Activated T-helper 2 cell treated with anti-CD3 and anti-CD28 coated beads, Interferon-gamma antibody, Interleukin-2, Interleukin-4, amounts not matched to agents 10 μg/mL and 5 μg/mL and 100 μg/mL, durations not matched to agents 14 hours and 24 hours and 36 hours (primary cell): ENCODE measurements around the gene FOXP2. TPM values are rescaled to one million over a fixed set of nuclear protein-coding genes. Genes with fewer than 3 reads are reported as not detected.

Experiments
- DNase-seq: peaks from one replicate; pipeline ENCODE4 v3.0.0; 2021; ENCODE audit warnings: low spot score
- H3K27ac Mint-ChIP-seq: one replicate; pipeline ENCODE4 v1.8.0; 2021; ENCODE audit warnings: mixed read lengths
- H3K27me3 Mint-ChIP-seq: one replicate; pipeline ENCODE4 v1.8.0; 2021; ENCODE audit warnings: low read depth, mixed read lengths
- H3K36me3 Mint-ChIP-seq: one replicate; pipeline ENCODE4 v1.8.0; 2021; ENCODE audit warnings: low read depth, mixed read lengths
- H3K4me1 Mint-ChIP-seq: one replicate; pipeline ENCODE4 v1.8.0; 2021; ENCODE audit warnings: low read depth, mixed read lengths
- H3K4me3 Mint-ChIP-seq: one replicate; pipeline ENCODE4 v1.8.0; 2021; ENCODE audit warnings: low read depth, mild to moderate bottlenecking, moderate library complexity, mixed read lengths
- H3K9me3 Mint-ChIP-seq: one replicate; pipeline ENCODE4 v1.8.0; 2021; ENCODE audit warnings: mixed read lengths
- intact Hi-C: fragments of 100-400 bp; cut with micrococcal nuclease; formaldehyde crosslinking; loops from one replicate; pipeline ENCODE4 v1.15.1; 2023
- total RNA-seq: library from RNA; stranded (reverse); gene quantifications from 2 replicates; pipeline ENCODE4 v1.2.3, GENCODE V29; 2022

Gene FOXP2
- total RNA-seq, 1 donor from 2014 or later: 0.05 TPM

- Mint-ChIP-seq H3K27ac (no peak overlapping the region), H3K27me3 (peaks cover 1% of the 10 kb centered on the region), H3K4me1 (peaks cover 2% of the 10 kb centered on the region), H3K9me3 (no peaks in the 10 kb centered on the region), H3K36me3 (no peaks in the 10 kb centered on the region), H3K4me3 (no peak overlapping the region)
- DNase-seq: no peak
- intact Hi-C loops: no loop called here
Measured at GRCh38 chr7:114700247-114700928, 285.8 kb downstream of the FOXP2 start.

GRCh38 chr7:114703677-114704076 lies 289.1 kb downstream of the FOXP2 start:
- Mint-ChIP-seq H3K27ac (no peak overlapping the region), H3K36me3 (no peaks in the 10 kb centered on the region), H3K4me1 (peaks cover 2% of the 10 kb centered on the region), H3K9me3 (no peaks in the 10 kb centered on the region), H3K27me3 (no peaks in the 10 kb centered on the region), H3K4me3 (no peak overlapping the region)
- intact Hi-C loops: no loop called here
- DNase-seq: no peak

- Mint-ChIP-seq H3K4me1 (no peaks in the 10 kb centered on the region), H3K4me3 (no peak overlapping the region)
Measured at GRCh38 chr7:114708646-114709045, 294.0 kb downstream of the FOXP2 start.

GRCh38 chr7:114710499-114710898 lies 295.9 kb downstream of the FOXP2 start:
- H3K27ac Mint-ChIP-seq: no peak overlapping the region
- H3K27me3 Mint-ChIP-seq: peaks cover 8% of the 10 kb centered on the region
- DNase-seq: no peak
- H3K9me3 Mint-ChIP-seq: no peaks in the 10 kb centered on the region
- H3K36me3 Mint-ChIP-seq: no peaks in the 10 kb centered on the region
- intact Hi-C loops: no loop called here
- H3K4me1 Mint-ChIP-seq: no peaks in the 10 kb centered on the region
- H3K4me3 Mint-ChIP-seq: no peak overlapping the region

More at GRCh38 chr7:114708646-114709045, 294.0 kb downstream of the FOXP2 start:
- Mint-ChIP-seq H3K27ac (no peak overlapping the region), H3K9me3 (no peaks in the 10 kb centered on the region), H3K27me3 (peaks cover 8% of the 10 kb centered on the region), H3K36me3 (no peaks in the 10 kb centered on the region)
- intact Hi-C loops: no loop called here
- DNase-seq: no peak

- Mint-ChIP-seq H3K9me3 (no peaks in the 10 kb centered on the region), H3K27ac (no peak overlapping the region), H3K27me3 (peaks cover 8% of the 10 kb centered on the region), H3K4me1 (peaks cover 5% of the 10 kb centered on the region), H3K4me3 (no peak overlapping the region), H3K36me3 (no peaks in the 10 kb centered on the region)
- DNase-seq: no peak
- intact Hi-C loops: no loop called here
Measured at GRCh38 chr7:114711241-114711640, 296.6 kb downstream of the FOXP2 start.

GRCh38 chr7:114715907-114716306 lies 301.3 kb downstream of the FOXP2 start:
- H3K9me3 Mint-ChIP-seq: no peaks in the 10 kb centered on the region
- H3K36me3 Mint-ChIP-seq: no peaks in the 10 kb centered on the region
- H3K27me3 Mint-ChIP-seq: no peaks in the 10 kb centered on the region
- H3K4me1 Mint-ChIP-seq: peaks cover 16% of the 10 kb centered on the region
- H3K4me3 Mint-ChIP-seq: no peak overlapping the region
- no peak for DNase-seq
- peak overlapping the region; percentile 0 for H3K27ac Mint-ChIP-seq
- intact Hi-C loops: loop anchor here (5.0 kb wide), 2 partner anchors 201 to 291 kb away; no protein-coding TSS in a partner anchor

GRCh38 chr7:114718861-114719260 lies 304.2 kb downstream of the FOXP2 start:
- intact Hi-C loops: loop anchor here (1.0 to 5.0 kb wide), 5 partner anchors 72 to 288 kb away; no protein-coding TSS in a partner anchor
- DNase-seq: no peak
- H3K4me1 Mint-ChIP-seq: peaks cover 20% of the 10 kb centered on the region

GRCh38 chr7:114720725-114721124 lies 306.1 kb downstream of the FOXP2 start:
- Mint-ChIP-seq H3K4me3 (no peak overlapping the region), H3K27me3 (peaks cover 4% of the 10 kb centered on the region), H3K4me1 (peaks cover 18% of the 10 kb centered on the region), H3K27ac (no peak overlapping the region), H3K9me3 (no peaks in the 10 kb centered on the region), H3K36me3 (no peaks in the 10 kb centered on the region)
- intact Hi-C loops: no loop called here
- no peak for DNase-seq

More at GRCh38 chr7:114718861-114719260, 304.2 kb downstream of the FOXP2 start:
- no peaks in the 10 kb centered on the region for H3K36me3 Mint-ChIP-seq
- no peak overlapping the region for H3K4me3 Mint-ChIP-seq
- H3K27ac Mint-ChIP-seq: peak overlapping the region; percentile 6
- no peaks in the 10 kb centered on the region for H3K9me3 Mint-ChIP-seq
- H3K27me3 Mint-ChIP-seq: peaks cover 1% of the 10 kb centered on the region

- intact Hi-C loops: no loop called here
- H3K9me3 Mint-ChIP-seq: no peaks in the 10 kb centered on the region
Measured at GRCh38 chr7:114722562-114722961, 307.9 kb downstream of the FOXP2 start.

GRCh38 chr7:114723308-114723707 lies 308.7 kb downstream of the FOXP2 start:
- no peak overlapping the region for H3K27ac Mint-ChIP-seq
- H3K9me3 Mint-ChIP-seq: peaks cover 4% of the 10 kb centered on the region
- intact Hi-C loops: no loop called here
- H3K4me3 Mint-ChIP-seq: no peak overlapping the region
- no peaks in the 10 kb centered on the region for H3K36me3 Mint-ChIP-seq
- H3K4me1 Mint-ChIP-seq: peaks cover 14% of the 10 kb centered on the region
- peaks cover 4% of the 10 kb centered on the region for H3K27me3 Mint-ChIP-seq
- DNase-seq: no peak

More at GRCh38 chr7:114722562-114722961, 307.9 kb downstream of the FOXP2 start:
- no peaks in the 10 kb centered on the region for H3K36me3 Mint-ChIP-seq
- no peak overlapping the region for H3K4me3 Mint-ChIP-seq
- H3K27me3 Mint-ChIP-seq: peaks cover 4% of the 10 kb centered on the region
- peaks cover 14% of the 10 kb centered on the region for H3K4me1 Mint-ChIP-seq
- no peak for DNase-seq
- H3K27ac Mint-ChIP-seq: no peak overlapping the region

GRCh38 chr7:114740095-114740494 lies 325.5 kb downstream of the FOXP2 start:
- no peak for DNase-seq
- Mint-ChIP-seq H3K4me1 (no peaks in the 10 kb centered on the region), H3K27me3 (peaks cover 5% of the 10 kb centered on the region), H3K36me3 (no peaks in the 10 kb centered on the region), H3K9me3 (no peaks in the 10 kb centered on the region), H3K4me3 (no peak overlapping the region), H3K27ac (no peak overlapping the region)
- intact Hi-C loops: no loop called here

- intact Hi-C loops: no loop called here
- Mint-ChIP-seq H3K4me1 (no peaks in the 10 kb centered on the region), H3K4me3 (no peak overlapping the region), H3K36me3 (no peaks in the 10 kb centered on the region), H3K27me3 (peaks cover 5% of the 10 kb centered on the region), H3K27ac (no peak overlapping the region), H3K9me3 (no peaks in the 10 kb centered on the region)
- no peak for DNase-seq
Measured at GRCh38 chr7:114740941-114741340, 326.3 kb downstream of the FOXP2 start.

- no peak overlapping the region for H3K4me3 Mint-ChIP-seq
Measured at GRCh38 chr7:114741911-114742310, 327.3 kb downstream of the FOXP2 start.

More at GRCh38 chr7:114741911-114742310, 327.3 kb downstream of the FOXP2 start:
- DNase-seq: no peak
- no peaks in the 10 kb centered on the region for H3K9me3 Mint-ChIP-seq
- H3K27ac Mint-ChIP-seq: no peak overlapping the region
- intact Hi-C loops: no loop called here
- no peaks in the 10 kb centered on the region for H3K36me3 Mint-ChIP-seq
- H3K27me3 Mint-ChIP-seq: peaks cover 4% of the 10 kb centered on the region
- H3K4me1 Mint-ChIP-seq: no peaks in the 10 kb centered on the region
